SW480 (cell line): ENCODE measurements around the gene EFNA3.

ENCODE experiments used
- DNase-seq: peaks from one replicate; pipeline ENCODE4 v3.0.0-alpha.2; 2016; ENCODE audit warnings: low spot score

EFNA3 gene

GRCh38 chr1:155048449-155049334 is 29.9 kb upstream of the EFNA3 start:
- no peak for DNase-seq

DNA sequence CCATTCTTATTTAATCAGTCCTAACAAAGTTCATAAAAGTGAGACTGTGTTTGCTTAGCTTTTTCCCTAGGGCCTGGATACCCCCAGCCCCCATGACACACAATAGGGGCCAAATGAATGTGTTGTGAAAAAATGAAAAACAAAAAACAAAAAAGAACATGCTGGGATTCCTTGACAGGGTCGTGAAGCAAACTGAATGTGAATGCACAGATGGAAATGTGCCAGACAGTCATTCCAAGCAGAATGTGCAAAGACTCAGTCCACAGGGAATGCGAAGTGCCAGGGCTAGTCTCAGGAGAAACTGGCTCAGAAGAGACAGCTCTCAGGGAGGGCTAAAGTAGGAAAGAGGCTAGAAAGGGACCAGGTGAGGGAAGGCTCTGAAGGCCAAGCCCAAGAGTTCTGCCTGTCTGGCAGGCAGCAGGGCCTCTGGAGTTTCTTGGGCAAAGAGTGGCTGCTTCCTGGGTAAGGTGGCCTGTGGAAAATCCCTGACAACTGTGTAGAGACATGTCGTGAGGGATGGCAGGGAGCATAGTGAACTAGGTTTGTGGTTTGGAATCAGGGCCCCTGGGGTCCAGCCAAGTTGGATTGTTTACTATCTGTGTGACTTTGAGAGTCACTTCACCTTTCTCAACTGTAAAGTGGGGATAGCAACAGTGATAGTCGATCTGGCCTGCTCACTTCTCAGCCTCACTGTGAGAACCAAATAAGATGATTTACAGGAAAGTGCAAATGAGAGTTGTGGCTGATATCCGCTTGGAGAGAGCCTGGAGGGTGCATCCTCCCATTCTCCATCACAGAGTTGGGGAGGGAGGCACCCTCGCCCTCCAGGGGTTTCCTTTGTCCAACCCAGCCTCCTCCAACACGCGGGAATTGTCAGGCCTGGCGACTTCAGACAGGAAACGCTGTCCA is 28.7 kb upstream of the EFNA3 start:
- DNase-seq, result no peak

- DNase-seq, result peak; percentile 72
These were observed 27.9 kb upstream of the EFNA3 start, which contains the start of gene ADAM15 for GRCh38 chr1:155050560-155051341. Gene ADAM15, plus strand, starts transcription at chr1:155051316. Its CDS starts 71 bp downstream, at chr1:155051387.

DNA sequence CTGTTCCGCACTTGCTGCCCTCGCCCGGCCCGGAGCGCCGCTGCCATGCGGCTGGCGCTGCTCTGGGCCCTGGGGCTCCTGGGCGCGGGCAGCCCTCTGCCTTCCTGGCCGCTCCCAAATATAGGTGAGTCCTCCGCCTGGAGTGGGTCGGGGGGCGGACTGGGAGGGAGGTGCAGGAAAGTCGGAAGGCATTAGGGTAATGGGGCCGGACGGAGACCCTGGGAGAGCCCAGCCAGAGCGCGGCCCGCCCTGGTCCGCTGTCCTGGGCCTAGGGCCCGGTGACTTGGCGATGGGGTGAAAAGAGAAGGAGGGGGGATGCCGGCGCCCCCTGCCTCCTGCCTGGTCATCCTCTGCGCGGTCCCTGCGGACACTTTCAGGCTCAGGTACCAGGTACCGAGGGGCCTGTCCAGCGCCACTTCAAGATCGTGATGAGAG is 27.3 kb upstream of the EFNA3 start:
- DNase-seq, result no peak

DNA sequence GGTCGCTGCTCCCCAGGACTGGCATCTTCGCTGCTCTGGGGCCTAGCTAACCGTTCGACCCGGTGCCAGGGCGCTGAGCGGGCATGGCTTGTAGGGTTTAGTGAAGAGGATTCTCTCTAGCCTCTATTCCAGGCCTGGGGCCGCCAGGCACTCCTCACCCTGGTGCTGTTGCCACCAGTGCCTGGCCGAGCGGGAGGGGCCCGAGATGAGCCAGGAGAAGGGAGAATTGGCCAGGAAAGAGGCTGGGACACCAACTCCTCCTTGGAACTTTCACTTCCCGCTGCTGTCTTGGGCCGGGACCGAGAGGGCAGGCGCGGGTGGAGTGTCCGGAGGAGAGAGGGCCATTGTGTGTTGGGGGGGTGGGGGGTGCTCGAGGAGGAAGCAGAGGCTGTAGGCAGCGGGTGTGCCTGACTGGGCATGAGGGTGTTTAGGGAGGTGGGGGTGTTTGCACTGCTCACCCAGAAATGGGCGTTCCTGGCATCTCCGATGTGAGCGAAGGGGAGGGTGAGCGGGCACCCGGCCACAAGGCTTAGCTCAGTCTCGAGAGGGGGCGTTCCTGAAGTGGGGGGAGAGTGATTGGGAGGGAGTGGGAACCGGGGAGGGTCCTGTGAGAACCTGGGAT is 26.7 kb upstream of the EFNA3 start:
- DNase-seq, result peak; percentile 22

GRCh38 chr1:155052439-155053395 is 25.9 kb upstream of the EFNA3 start:
- peak; percentile 47 for DNase-seq

GRCh38 chr1:155053531-155054105 is 25.0 kb upstream of the EFNA3 start:
- DNase-seq, result no peak

- DNase-seq, result no peak
These were observed 21.5 kb upstream of the EFNA3 start for GRCh38 chr1:155057104-155057503.

DNA sequence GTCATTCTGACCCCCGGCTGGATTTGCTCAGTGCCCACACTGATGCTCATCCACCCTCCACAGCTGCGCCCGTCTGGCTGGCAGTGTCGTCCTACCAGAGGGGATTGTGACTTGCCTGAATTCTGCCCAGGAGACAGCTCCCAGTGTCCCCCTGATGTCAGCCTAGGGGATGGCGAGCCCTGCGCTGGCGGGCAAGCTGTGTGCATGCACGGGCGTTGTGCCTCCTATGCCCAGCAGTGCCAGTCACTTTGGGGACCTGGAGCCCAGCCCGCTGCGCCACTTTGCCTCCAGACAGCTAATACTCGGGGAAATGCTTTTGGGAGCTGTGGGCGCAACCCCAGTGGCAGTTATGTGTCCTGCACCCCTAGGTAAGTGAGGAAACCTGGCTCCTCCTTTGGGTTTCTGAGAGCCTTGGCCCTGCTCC is 20.8 kb upstream of the EFNA3 start:
- DNase-seq, result no peak

GRCh38 chr1:155060736-155061135 is 17.9 kb upstream of the EFNA3 start:
- no peak for DNase-seq

DNA sequence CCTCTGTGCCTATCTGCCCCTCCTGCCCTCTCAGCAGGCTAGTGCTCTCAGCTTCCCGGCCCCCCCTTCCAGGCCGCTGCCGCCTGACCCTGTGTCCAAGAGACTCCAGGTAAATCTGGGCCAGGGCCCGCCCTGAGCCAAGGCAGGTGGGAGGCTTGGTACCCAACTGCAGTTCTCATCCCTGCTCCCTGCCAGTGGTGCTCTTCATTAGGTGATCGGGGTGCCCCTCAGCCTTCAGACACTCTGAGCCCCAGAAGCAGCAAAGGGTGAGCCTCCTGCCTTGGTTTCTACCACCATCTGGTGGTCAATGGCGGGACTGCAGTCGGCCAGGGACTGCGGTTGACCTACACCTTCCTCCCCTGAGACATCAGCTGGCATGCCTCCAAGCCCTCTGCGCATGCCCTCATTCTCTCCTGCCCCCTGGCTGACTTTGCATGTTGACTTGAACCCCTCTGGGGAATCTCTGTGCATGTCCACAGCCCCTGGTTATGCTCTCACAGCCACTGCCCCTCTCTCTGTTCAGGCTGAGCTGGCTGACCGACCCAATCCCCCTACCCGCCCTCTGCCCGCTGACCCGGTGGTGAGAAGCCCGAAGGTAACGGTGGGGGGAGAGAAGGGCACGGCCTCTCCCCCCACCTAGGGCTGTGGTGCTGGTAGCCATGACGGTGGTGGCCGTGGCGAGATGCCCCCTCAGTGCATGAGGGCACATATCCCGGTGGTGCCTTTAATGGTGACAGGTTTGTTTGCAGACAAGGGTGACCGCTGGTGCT is 17.1 kb upstream of the EFNA3 start:
- peak; percentile 79 for DNase-seq

- no peak for DNase-seq
These were observed 16.4 kb upstream of the EFNA3 start for GRCh38 chr1:155062151-155062686.

GRCh38 chr1:155062702-155063411 is 15.8 kb upstream of the EFNA3 start:
- peak; percentile 82 for DNase-seq

GRCh38 chr1:155063550-155064110 is 15.0 kb upstream of the EFNA3 start, which contains the start of gene EFNA4:
Gene EFNA4, plus strand, starts transcription at chr1:155063740. Its CDS starts 84 bp downstream, at chr1:155063824.
- peak; percentile 91 for DNase-seq

DNA sequence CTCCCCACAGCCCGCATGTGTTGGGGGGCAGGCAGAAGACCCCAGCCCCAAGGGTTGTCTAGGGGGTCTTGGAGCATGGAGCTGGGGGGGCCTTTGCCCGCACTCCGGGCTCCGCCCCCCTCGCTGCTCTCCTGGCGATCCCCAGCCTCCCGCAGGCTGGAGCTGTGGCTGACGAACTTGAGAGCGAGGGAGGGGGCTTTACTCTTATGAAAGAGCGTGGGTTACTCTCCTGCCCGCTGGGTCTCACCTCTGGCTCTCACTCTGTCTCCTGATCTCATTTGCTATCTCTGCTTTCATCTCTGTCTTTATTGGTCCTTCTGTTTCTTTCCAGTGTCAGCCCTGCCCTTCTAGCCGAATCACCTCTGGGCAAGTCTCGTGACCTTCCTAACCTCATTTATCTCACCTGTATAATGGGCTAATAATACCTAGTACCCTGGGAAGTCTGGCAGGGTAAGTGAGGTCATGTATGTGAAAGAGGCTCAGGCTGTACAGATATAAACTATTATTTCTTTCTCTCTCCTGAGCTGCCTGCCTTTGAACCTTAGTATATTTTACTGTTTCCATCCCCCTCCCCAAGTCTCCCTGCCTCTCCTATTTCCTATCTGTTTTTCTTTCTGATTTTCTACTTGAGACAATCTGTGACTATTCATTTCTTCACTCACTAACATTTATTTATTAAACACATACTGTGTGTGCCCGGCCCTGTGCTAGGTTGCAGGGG is 14.4 kb upstream of the EFNA3 start:
- peak; percentile 62 for DNase-seq

DNA sequence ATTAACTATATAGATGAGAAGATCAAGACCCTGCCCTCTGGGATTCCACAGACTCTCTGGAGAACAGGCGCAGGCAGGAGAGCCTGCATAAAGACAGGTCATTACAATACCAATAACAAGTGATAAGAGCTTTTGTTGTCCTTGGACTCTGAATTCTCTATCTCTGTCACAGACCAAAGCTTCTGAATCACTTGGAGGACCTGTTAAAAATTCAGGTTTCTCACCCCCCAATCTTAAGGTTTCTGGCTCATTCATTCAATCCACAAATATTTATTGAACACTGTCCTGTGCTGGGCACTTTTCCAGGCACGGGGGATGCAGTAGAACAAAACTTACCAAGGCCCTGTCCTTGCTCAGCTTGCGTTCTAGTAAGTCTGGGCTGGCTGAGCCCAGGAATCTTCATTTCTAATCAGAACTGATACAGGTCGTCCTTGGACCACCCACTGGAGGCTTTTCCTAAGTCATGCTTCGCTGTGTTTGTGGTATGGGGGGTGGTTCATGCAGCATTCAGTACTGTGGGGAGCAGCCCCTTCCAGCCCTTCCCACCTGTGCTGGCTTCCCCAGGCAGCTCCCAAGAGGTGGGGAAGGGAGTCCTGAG is 13.7 kb upstream of the EFNA3 start:
- no peak for DNase-seq

DNA sequence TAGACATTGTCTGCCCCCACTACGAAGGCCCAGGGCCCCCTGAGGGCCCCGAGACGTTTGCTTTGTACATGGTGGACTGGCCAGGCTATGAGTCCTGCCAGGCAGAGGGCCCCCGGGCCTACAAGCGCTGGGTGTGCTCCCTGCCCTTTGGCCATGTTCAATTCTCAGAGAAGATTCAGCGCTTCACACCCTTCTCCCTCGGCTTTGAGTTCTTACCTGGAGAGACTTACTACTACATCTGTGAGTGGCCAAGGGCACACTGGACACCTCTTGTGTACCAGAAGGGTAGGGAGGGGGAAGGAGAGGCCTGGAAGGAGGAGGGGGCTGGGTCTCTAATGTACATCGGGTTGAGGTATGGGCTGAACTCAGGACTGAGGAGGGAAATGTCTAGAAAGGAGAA is 11.9 kb upstream of the EFNA3 start:
- DNase-seq, result no peak
